OCI-LY1 (cell line): ENCODE results near the gene PLCD3.

ENCODE experiments used
- EZH2 ChIP-seq: fragments of 200-600 bp; sonication (generic), shearing (Covaris generic); IDR thresholded peaks from 2 replicates; pipeline ENCODE4 v1.8.0; 2017; ENCODE audit warnings: borderline replicate concordance, mixed run types, mild to moderate bottlenecking, antibody characterized with exemption, low read length, moderate library complexity, mixed read lengths
- TF ChIP-seq, protein P1 (sequence below): fragments of 200-600 bp; sonication (generic), shearing (Covaris generic); IDR thresholded peaks from 2 replicates; pipeline ENCODE4 v1.5.1; 2017; ENCODE audit warnings: mild to moderate bottlenecking, antibody characterized with exemption, low read length, moderate library complexity, mixed read lengths

DNA sequence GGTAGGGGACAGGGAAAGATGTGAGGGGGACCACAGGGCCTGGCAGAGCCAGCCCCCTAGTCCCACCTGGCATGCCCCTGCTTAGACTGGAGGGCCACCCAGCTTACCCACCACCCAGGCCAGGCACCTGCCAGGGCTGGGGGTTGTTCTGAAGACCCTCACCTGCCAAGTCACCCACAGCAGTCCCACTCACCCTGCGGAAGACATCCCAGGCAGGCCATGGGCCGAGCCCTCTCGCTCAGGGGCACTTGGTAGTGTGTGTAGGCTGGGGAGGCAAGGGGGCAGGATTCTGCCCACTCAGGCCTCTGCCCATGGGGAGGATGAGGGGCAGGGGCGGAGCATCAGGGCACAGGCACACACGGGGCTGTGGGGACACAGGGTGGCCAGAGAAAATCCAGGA lies 4.0 kb downstream of the PLCD3 start:
- TF ChIP-seq, protein P1, sequence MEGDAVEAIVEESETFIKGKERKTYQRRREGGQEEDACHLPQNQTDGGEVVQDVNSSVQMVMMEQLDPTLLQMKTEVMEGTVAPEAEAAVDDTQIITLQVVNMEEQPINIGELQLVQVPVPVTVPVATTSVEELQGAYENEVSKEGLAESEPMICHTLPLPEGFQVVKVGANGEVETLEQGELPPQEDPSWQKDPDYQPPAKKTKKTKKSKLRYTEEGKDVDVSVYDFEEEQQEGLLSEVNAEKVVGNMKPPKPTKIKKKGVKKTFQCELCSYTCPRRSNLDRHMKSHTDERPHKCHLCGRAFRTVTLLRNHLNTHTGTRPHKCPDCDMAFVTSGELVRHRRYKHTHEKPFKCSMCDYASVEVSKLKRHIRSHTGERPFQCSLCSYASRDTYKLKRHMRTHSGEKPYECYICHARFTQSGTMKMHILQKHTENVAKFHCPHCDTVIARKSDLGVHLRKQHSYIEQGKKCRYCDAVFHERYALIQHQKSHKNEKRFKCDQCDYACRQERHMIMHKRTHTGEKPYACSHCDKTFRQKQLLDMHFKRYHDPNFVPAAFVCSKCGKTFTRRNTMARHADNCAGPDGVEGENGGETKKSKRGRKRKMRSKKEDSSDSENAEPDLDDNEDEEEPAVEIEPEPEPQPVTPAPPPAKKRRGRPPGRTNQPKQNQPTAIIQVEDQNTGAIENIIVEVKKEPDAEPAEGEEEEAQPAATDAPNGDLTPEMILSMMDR = no peak
- no peak for TF ChIP-seq EZH2
